HG02973 (cell line): ENCODE data around the gene TRIM66.

Source experiments
- ATAC-seq: cut with Tn5 transposase; IDR thresholded peaks from one replicate; pipeline ENCODE4 v1.9.1; 2021; ENCODE audit warnings: moderate library complexity; ENCODE audit not compliant: unreplicated experiment

Gene TRIM66

GRCh38 chr11:8682303-8683114 lies at the start of gene TRIM66, which contains the start of gene RPL27A:
TRIM66 (minus strand) TSS chr11:8682665; CDS start chr11:8672274, 10,391 bp downstream.
RPL27A (plus strand) TSS chr11:8682792; CDS start chr11:8682814, 22 bp downstream.
- ATAC-seq = peak; percentile 90

GRCh38 chr11:8731647-8732323 lies 49.3 kb upstream of the TRIM66 start:
- ATAC-seq = no peak

GRCh38 chr11:8730697-8731020 lies 48.2 kb upstream of the TRIM66 start:
- ATAC-seq = no peak

- no peak for ATAC-seq
Measured at GRCh38 chr11:8729837-8730696, 47.6 kb upstream of the TRIM66 start.

- no peak for ATAC-seq
Measured at GRCh38 chr11:8729067-8729466, 46.6 kb upstream of the TRIM66 start.

GRCh38 chr11:8728563-8728962 lies 46.1 kb upstream of the TRIM66 start:
- ATAC-seq = no peak

GRCh38 chr11:8726395-8726794 lies 43.9 kb upstream of the TRIM66 start:
- no peak for ATAC-seq

- ATAC-seq = no peak
Measured at GRCh38 chr11:8724682-8725081, 42.2 kb upstream of the TRIM66 start.

- no peak for ATAC-seq
Measured at GRCh38 chr11:8723711-8724110, 41.2 kb upstream of the TRIM66 start.

GRCh38 chr11:8722809-8723208 lies 40.3 kb upstream of the TRIM66 start:
- no peak for ATAC-seq

- no peak for ATAC-seq
Measured at GRCh38 chr11:8721609-8722500, 39.4 kb upstream of the TRIM66 start.

GRCh38 chr11:8720868-8721608 lies 38.6 kb upstream of the TRIM66 start:
- ATAC-seq = no peak

- no peak for ATAC-seq
Measured at GRCh38 chr11:8720352-8720751, 37.9 kb upstream of the TRIM66 start.

GRCh38 chr11:8719721-8720120 lies 37.3 kb upstream of the TRIM66 start:
- no peak for ATAC-seq

GRCh38 chr11:8719211-8719649 lies 36.8 kb upstream of the TRIM66 start:
- no peak for ATAC-seq

- ATAC-seq = no peak
Measured at GRCh38 chr11:8717876-8718753, 35.6 kb upstream of the TRIM66 start.

GRCh38 chr11:8717544-8717875 lies 35.0 kb upstream of the TRIM66 start:
- no peak for ATAC-seq

- ATAC-seq = no peak
Measured at GRCh38 chr11:8715501-8715900, 33.0 kb upstream of the TRIM66 start.
